Measurements from ENCODE around the gene SCAMP5.
A peak's percentile ranks its signal among the peaks of the same experiment; 100 is the strongest.

SCAMP5 gene

GRCh38 chr15:74995182-74995778, at the start of gene SCAMP5:
Gene SCAMP5 (plus strand): TSS chr15:74995563. CDS start chr15:75011840, 16,277 bp downstream.
- peak; percentile 93 to 95 for DNase-seq (ENCODE audit: low read depth in 2 of 2)
- TF ChIP-seq CTCF (IDR thresholded peaks at IDR 0.05; ENCODE audit: low read depth, low read length): no peak
- H3K4me3 ChIP-seq (replicated peaks in 1 of 2; ENCODE audit: low read depth in 2 of 2, low read length in 2 of 2): peak within 1 kb of the TSS; percentile 63 to 67

GRCh38 chr15:74950078-74950908, 45.1 kb upstream of the SCAMP5 start:
- peak; percentile 80 to 81 for DNase-seq (ENCODE audit: low read depth in 2 of 2)
- no peak overlapping the region for H3K4me3 ChIP-seq (replicated peaks in 1 of 2; ENCODE audit: low read depth in 2 of 2, low read length in 2 of 2)
- peak; percentile 99 for TF ChIP-seq CTCF (IDR thresholded peaks at IDR 0.05; ENCODE audit: low read depth, low read length)

- no peak for TF ChIP-seq CTCF (IDR thresholded peaks at IDR 0.05; ENCODE audit: low read depth, low read length)
- DNase-seq (ENCODE audit: low read depth in 2 of 2): no peak
- no peak overlapping the region for H3K4me3 ChIP-seq (replicated peaks in 1 of 2; ENCODE audit: low read depth in 2 of 2, low read length in 2 of 2)
These were observed 44.4 kb upstream of the SCAMP5 start for GRCh38 chr15:74951006-74951405.

GRCh38 chr15:74954515-74954914, 40.8 kb upstream of the SCAMP5 start:
- peak overlapping the region; percentile 57 to 72 for H3K4me3 ChIP-seq (replicated peaks in 1 of 2; ENCODE audit: low read depth in 2 of 2, low read length in 2 of 2)
- DNase-seq (ENCODE audit: low read depth in 2 of 2): peak; percentile 51 to 89

GRCh38 chr15:74955017-74955416, 40.3 kb upstream of the SCAMP5 start:
- no peak for TF ChIP-seq CTCF (IDR thresholded peaks at IDR 0.05; ENCODE audit: low read depth, low read length)
- peak in 1 of 2 donors; percentile 36 for DNase-seq (ENCODE audit: low read depth in 2 of 2)
- peak overlapping the region; percentile 57 to 72 for H3K4me3 ChIP-seq (replicated peaks in 1 of 2; ENCODE audit: low read depth in 2 of 2, low read length in 2 of 2)

More at GRCh38 chr15:74954515-74954914, 40.8 kb upstream of the SCAMP5 start:
- TF ChIP-seq CTCF (IDR thresholded peaks at IDR 0.05; ENCODE audit: low read depth, low read length): no peak

GRCh38 chr15:74955796-74956647, 39.3 kb upstream of the SCAMP5 start:
- peak; percentile 66 to 85 for DNase-seq (ENCODE audit: low read depth in 2 of 2)
- TF ChIP-seq CTCF (IDR thresholded peaks at IDR 0.05; ENCODE audit: low read depth, low read length): peak; percentile 24

More at GRCh38 chr15:74955796-74956647, 39.3 kb upstream of the SCAMP5 start:
- peak overlapping the region; percentile 57 to 72 for H3K4me3 ChIP-seq (replicated peaks in 1 of 2; ENCODE audit: low read depth in 2 of 2, low read length in 2 of 2)
